PFSK-1 (cell line): ENCODE measurements around the gene RAB34.

ENCODE experiments used
- FOXP2 ChIP-seq: optimal IDR thresholded peaks from 2 replicates; pipeline ENCODE3; 2011; ENCODE audit warnings: borderline replicate concordance, control low read depth, inconsistent platforms; ENCODE audit not compliant: insufficient read depth; ENCODE audit errors: extremely low read length, extremely low read depth
- POLR2AphosphoS5 ChIP-seq: IDR thresholded peaks from 2 replicates; pipeline ENCODE4 v1.6.1; 2012; ENCODE audit warnings: low read depth, mild to moderate bottlenecking, control low read depth, low read length, moderate library complexity
- REST ChIP-seq, 2 experiments: IDR thresholded peaks; 2 replicates each; pipeline versions ENCODE4 v1.6.1 to v1.8.0; 2011 to 2012; ENCODE audit warnings: low read depth in 2 of 2, low read length in 2 of 2, control low read depth in 1 of 2, inconsistent platforms in 1 of 2, mild to moderate bottlenecking in 1 of 2, moderate library complexity in 1 of 2; ENCODE audit not compliant: insufficient read depth in 1 of 2
- SIN3A ChIP-seq: IDR thresholded peaks from 2 replicates; pipeline ENCODE4 v1.6.1; 2012; ENCODE audit warnings: mild to moderate bottlenecking, low read length, moderate library complexity, borderline replicate concordance; ENCODE audit not compliant: insufficient read depth
- TAF1 ChIP-seq: IDR thresholded peaks from 2 replicates; pipeline ENCODE4 v1.6.1; 2012; ENCODE audit warnings: low read length, control low read depth, borderline replicate concordance; ENCODE audit not compliant: insufficient read depth

Gene RAB34

GRCh38 chr17:28705728-28706334, 11.8 kb downstream of the RAB34 start:
- TF ChIP-seq POLR2AphosphoS5 (no peak), REST (IDR thresholded peaks at IDR 0.05; ENCODE audit: insufficient read depth in 1 of 2, low read depth in 2 of 2, low read length in 2 of 2) (no peak)

GRCh38 chr17:28705074-28705659, 12.5 kb downstream of the RAB34 start:
- TF ChIP-seq FOXP2 = no peak
- no peak for TF ChIP-seq TAF1
- TF ChIP-seq POLR2AphosphoS5 = no peak
- no peak for TF ChIP-seq SIN3A
- no peak for TF ChIP-seq REST (IDR thresholded peaks at IDR 0.05; ENCODE audit: insufficient read depth in 1 of 2, low read depth in 2 of 2, low read length in 2 of 2)

- TF ChIP-seq POLR2AphosphoS5 (no peak), REST (IDR thresholded peaks at IDR 0.05; ENCODE audit: insufficient read depth in 1 of 2, low read depth in 2 of 2, low read length in 2 of 2) (no peak), SIN3A (no peak)
Observed at GRCh38 chr17:28704219-28704858, 13.3 kb downstream of the RAB34 start.

- no peak for TF ChIP-seq FOXP2
- TF ChIP-seq SIN3A = no peak
- no peak for TF ChIP-seq REST (IDR thresholded peaks at IDR 0.05; ENCODE audit: insufficient read depth in 1 of 2, low read depth in 2 of 2, low read length in 2 of 2)
- TF ChIP-seq POLR2AphosphoS5 = no peak
- TF ChIP-seq TAF1 = no peak
Observed at GRCh38 chr17:28703552-28704218, 14.0 kb downstream of the RAB34 start.

GRCh38 chr17:28702752-28703150, 14.9 kb downstream of the RAB34 start:
- TF ChIP-seq REST (IDR thresholded peaks at IDR 0.05; ENCODE audit: insufficient read depth in 1 of 2, low read depth in 2 of 2, low read length in 2 of 2) (no peak), TAF1 (no peak), FOXP2 (no peak), SIN3A (no peak), POLR2AphosphoS5 (no peak)
